T-cell (primary cell): ENCODE measurements around the gene RSAD1. TPM values are rescaled to one million over a fixed set of nuclear protein-coding genes. Genes with fewer than 3 reads are reported as not detected.

Experiments used
- ATAC-seq, 4 experiments: fragments of 200-7000 bp in 3 of 4; fragments of 150-1000 bp in 1 of 4; cut with Tn5 transposase; replicated peaks in 1 of 4; 1 replicate in 3 of 4; 2 replicates in 1 of 4; pipeline ENCODE4 v1.10.0; 2021; ENCODE audit warnings: moderate library complexity in 3 of 4, mild to moderate bottlenecking in 2 of 4, moderate number of reproducible peaks in 1 of 4
- CTCF ChIA-PET, 2 donors: fragments of 300-600 bp; sonication (Branson Sonifier 250); formaldehyde crosslinking; loops; one replicate each; lab custom pipeline; 2022; ENCODE audit warnings: antibody characterized with exemption in 2 of 2; lab: Charles Lee
- POLR2A ChIA-PET, 2 donors: fragments of 300-600 bp; sonication (Branson Sonifier 250); formaldehyde crosslinking; loops; one replicate each; lab custom pipeline; 2022; ENCODE audit warnings: antibody characterized with exemption in 2 of 2; lab: Charles Lee
- DNase-seq, 35 experiments: peaks; one replicate each; pipeline versions ENCODE4 v3.0.0 to v3.0.0-alpha.2; 2013 to 2023
- H3K27ac ChIP-seq: one replicate; pipeline ENCODE4 v1.5.1; 2013; ENCODE audit warnings: low read length
- H3K27me3 ChIP-seq, 2 experiments: replicated peaks in 1 of 2; 1 replicate in 1 of 2; 2 replicates in 1 of 2; pipeline versions ENCODE4 v1.6.1 to v1.7.0; 2013; ENCODE audit warnings: low read length in 1 of 2, mixed read lengths in 1 of 2; ENCODE audit not compliant: control insufficient read depth in 2 of 2, insufficient read depth in 2 of 2; ENCODE audit errors: extremely low read depth in 1 of 2
- H3K36me3 ChIP-seq, 2 donors: 1 replicate in 1 of 2; 2 replicates in 1 of 2; pipeline versions ENCODE4 v1.6.1 to v1.7.0; 2013; ENCODE audit warnings: low read length in 1 of 2; ENCODE audit not compliant: control insufficient read depth in 2 of 2, insufficient read depth in 1 of 2; ENCODE audit errors: extremely low read depth in 1 of 2
- H3K4me1 ChIP-seq, 2 experiments: 1 replicate in 1 of 2; 2 replicates in 1 of 2; pipeline versions ENCODE4 v1.6.1 to v1.7.0; 2013; ENCODE audit warnings: low read length in 2 of 2, mixed read lengths in 1 of 2; ENCODE audit not compliant: insufficient read depth in 2 of 2, control insufficient read depth in 1 of 2; ENCODE audit errors: extremely low read depth in 1 of 2
- H3K4me3 ChIP-seq, 2 donors: 1 replicate in 1 of 2; 2 replicates in 1 of 2; pipeline versions ENCODE4 v1.5.1 to v1.7.0; 2013; ENCODE audit warnings: mild to moderate bottlenecking in 2 of 2, low read length in 1 of 2, moderate library complexity in 1 of 2; ENCODE audit not compliant: control insufficient read depth in 1 of 2; ENCODE audit errors: extremely low read depth in 1 of 2
- H3K9me3 ChIP-seq: 2 replicates; pipeline ENCODE4 v1.7.0; 2013
- H3K27ac Mint-ChIP-seq, 2 donors: one replicate each; pipeline ENCODE4 v1.8.0; 2020 to 2021; ENCODE audit warnings: mild to moderate bottlenecking in 2 of 2, mixed read lengths in 2 of 2
- H3K27me3 Mint-ChIP-seq, 2 donors: one replicate each; pipeline ENCODE4 v1.8.0; 2021 to 2022; ENCODE audit warnings: mixed read lengths in 2 of 2
- H3K36me3 Mint-ChIP-seq: one replicate; pipeline ENCODE4 v1.8.0; 2021; ENCODE audit warnings: mixed read lengths
- H3K4me1 Mint-ChIP-seq, 3 donors: one replicate each; pipeline ENCODE4 v1.8.0; 2020 to 2022; ENCODE audit warnings: mixed read lengths in 3 of 3, mild to moderate bottlenecking in 1 of 3
- H3K4me3 Mint-ChIP-seq, 3 donors: one replicate each; pipeline ENCODE4 v1.8.0; 2020 to 2022; ENCODE audit warnings: mild to moderate bottlenecking in 3 of 3, mixed read lengths in 3 of 3, moderate library complexity in 3 of 3
- H3K9me3 Mint-ChIP-seq, 3 donors: one replicate each; pipeline ENCODE4 v1.8.0; 2020 to 2022; ENCODE audit warnings: mixed read lengths in 3 of 3
- WGBS: methylation state at CpG from one replicate; pipeline ENCODE4 v1.1.5; 2013; ENCODE audit warnings: missing lambda C conversion rate; ENCODE audit not compliant: insufficient coverage; 5-methylcytosine and 5-hydroxymethylcytosine counted together
- total RNA-seq, 35 experiments: library from RNA in 6 of 35; stranded (reverse) in 6 of 35; fragments of 120-200 nt in 1 of 35; gene quantifications; one replicate each; pipeline versions ENCODE4 v1.2.1 to v1.2.4 and lab custom pipeline; 2013 to 2026

Gene RSAD1
- total RNA-seq, 5 donors from 2014 or later (not counting 1 experiment from before 2014, with no cell fraction given): 61.2 to 80.9 (median 73.2) TPM

DNA sequence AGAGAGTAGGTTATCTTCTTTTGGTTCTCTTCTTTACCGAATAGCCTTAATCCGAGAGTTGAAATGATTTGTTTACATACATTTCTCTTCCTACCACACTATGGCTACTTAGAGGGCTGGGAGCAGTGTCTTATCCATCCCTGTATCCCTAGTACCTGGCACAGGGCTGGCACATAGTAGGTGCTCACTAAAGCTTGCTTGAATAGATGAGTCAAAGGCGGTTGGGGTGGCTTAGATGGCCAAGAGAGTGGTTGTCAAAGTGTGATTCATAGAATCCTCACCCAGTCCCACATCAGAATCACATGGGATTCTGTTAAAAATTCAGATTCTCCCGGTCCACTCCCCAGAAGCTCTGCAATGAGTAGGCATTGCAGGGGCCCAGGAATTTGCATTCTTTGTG is 21.0 kb upstream of the RSAD1 start:
- ChIA-PET POLR2A (no interaction called here), CTCF (no interaction called here)
- no peaks in the 10 kb centered on the region for H3K4me1 Mint-ChIP-seq
- Histone ChIP-seq H3K4me3 (no peak overlapping the region), H3K36me3 (peaks cover 0 to 2% of the 10 kb centered on the region in 2 donors), H3K9me3 (no peaks in the 10 kb centered on the region), H3K27ac (no peak overlapping the region), H3K4me1 (no peaks in the 10 kb centered on the region), H3K27me3 (peaks cover 0 to 16% of the 10 kb centered on the region in 2 experiments)
- no peak overlapping the region for H3K4me3 Mint-ChIP-seq
- no peak for DNase-seq
- no peaks in the 10 kb centered on the region for H3K27me3 Mint-ChIP-seq
- no peak for ATAC-seq
- H3K9me3 Mint-ChIP-seq: no peaks in the 10 kb centered on the region
- 60% methylated on average over 1 of the region's 4 CpGs for WGBS
- H3K36me3 Mint-ChIP-seq: peaks cover 13% of the 10 kb centered on the region
- no peak overlapping the region for H3K27ac Mint-ChIP-seq

GRCh38 chr17:50458270-50458669 is 20.4 kb upstream of the RSAD1 start:
- no peaks in the 10 kb centered on the region for H3K9me3 Mint-ChIP-seq
- POLR2A ChIA-PET: no interaction called here
- 73% methylated on average over 3 of the region's 3 CpGs for WGBS

GRCh38 chr17:50458701-50459676 is 19.7 kb upstream of the RSAD1 start:
- 93% methylated on average over 10 of the region's 16 CpGs for WGBS
- H3K27me3 Mint-ChIP-seq: no peaks in the 10 kb centered on the region

More at GRCh38 chr17:50458270-50458669, 20.4 kb upstream of the RSAD1 start:
- no peak overlapping the region for H3K27ac Mint-ChIP-seq
- peaks cover 13% of the 10 kb centered on the region for H3K36me3 Mint-ChIP-seq
- Histone ChIP-seq H3K4me1 (no peaks in the 10 kb centered on the region), H3K9me3 (no peaks in the 10 kb centered on the region), H3K27ac (no peak overlapping the region), H3K36me3 (peaks cover 0 to 2% of the 10 kb centered on the region in 2 donors), H3K4me3 (no peak overlapping the region), H3K27me3 (peaks cover 0 to 18% of the 10 kb centered on the region in 2 experiments)
- H3K27me3 Mint-ChIP-seq: no peaks in the 10 kb centered on the region
- no peaks in the 10 kb centered on the region for H3K4me1 Mint-ChIP-seq
- CTCF ChIA-PET: no interaction called here
- DNase-seq (no peak), ATAC-seq (no peak)
- no peak overlapping the region for H3K4me3 Mint-ChIP-seq

DNA sequence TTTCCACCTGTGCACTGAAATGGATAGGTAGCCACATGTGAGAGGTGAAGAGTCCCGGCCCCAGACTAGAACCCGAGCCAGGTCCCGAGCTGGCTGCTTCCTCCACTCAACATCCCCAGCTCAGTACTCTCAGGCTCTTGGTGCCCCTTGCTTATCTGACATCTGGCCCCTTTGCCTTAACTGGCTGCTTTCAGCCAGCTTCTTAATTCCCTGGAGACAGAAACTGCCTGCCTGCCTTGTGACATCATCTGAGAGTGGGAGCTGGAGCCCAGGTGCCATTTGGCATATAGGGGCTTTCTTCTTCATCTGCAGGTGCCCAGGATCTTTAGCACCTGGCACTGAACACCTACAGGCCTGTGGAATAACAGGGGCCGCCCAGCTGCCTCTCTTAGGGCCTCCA is 18.9 kb upstream of the RSAD1 start:
- H3K36me3 ChIP-seq: peaks cover 0 to 2% of the 10 kb centered on the region in 2 donors
- CTCF ChIA-PET: no interaction called here
- Mint-ChIP-seq H3K9me3 (no peaks in the 10 kb centered on the region), H3K4me1 (no peaks in the 10 kb centered on the region), H3K27ac (no peak overlapping the region), H3K27me3 (no peaks in the 10 kb centered on the region), H3K4me3 (no peak overlapping the region), H3K36me3 (peaks cover 13% of the 10 kb centered on the region)
- no peak overlapping the region for H3K27ac ChIP-seq
- POLR2A ChIA-PET: no interaction called here
- WGBS: 75% methylated on average over 1 of the region's 4 CpGs
- H3K27me3 ChIP-seq: peaks cover 0 to 22% of the 10 kb centered on the region in 2 experiments
- DNase-seq (no peak), ATAC-seq (no peak)
- H3K4me3 ChIP-seq: no peak overlapping the region
- H3K4me1 ChIP-seq: no peaks in the 10 kb centered on the region
- H3K9me3 ChIP-seq: no peaks in the 10 kb centered on the region

More at GRCh38 chr17:50458701-50459676, 19.7 kb upstream of the RSAD1 start:
- no peak overlapping the region for H3K27ac Mint-ChIP-seq
- no peaks in the 10 kb centered on the region for H3K9me3 Mint-ChIP-seq
- DNase-seq (no peak), ATAC-seq (no peak)
- H3K36me3 Mint-ChIP-seq: peaks cover 13% of the 10 kb centered on the region
- H3K27ac ChIP-seq: no peak overlapping the region
- H3K27me3 ChIP-seq: peaks cover 0 to 19% of the 10 kb centered on the region in 2 experiments
- H3K9me3 ChIP-seq: no peaks in the 10 kb centered on the region
- no peak overlapping the region for H3K4me3 ChIP-seq
- ChIA-PET POLR2A (no interaction called here), CTCF (no interaction called here)
- H3K4me1 ChIP-seq: no peaks in the 10 kb centered on the region
- peaks cover 0 to 2% of the 10 kb centered on the region in 2 donors for H3K36me3 ChIP-seq
- no peak overlapping the region for H3K4me3 Mint-ChIP-seq
- no peaks in the 10 kb centered on the region for H3K4me1 Mint-ChIP-seq

- Histone ChIP-seq H3K4me1 (no peaks in the 10 kb centered on the region), H3K36me3 (no peaks in the 10 kb centered on the region), H3K9me3 (no peaks in the 10 kb centered on the region), H3K27me3 (peaks cover 0 to 32% of the 10 kb centered on the region in 2 experiments), H3K27ac (no peak overlapping the region), H3K4me3 (no peak overlapping the region)
- WGBS: 82% methylated on average over 6 of the region's 9 CpGs
- Mint-ChIP-seq H3K27ac (no peak overlapping the region), H3K4me3 (no peak overlapping the region), H3K27me3 (peaks cover 0 to 2% of the 10 kb centered on the region in 2 donors), H3K36me3 (peaks cover 6% of the 10 kb centered on the region), H3K9me3 (no peaks in the 10 kb centered on the region), H3K4me1 (peaks cover 0 to 7% (median 0%) of the 10 kb centered on the region in 3 donors)
- DNase-seq: no peak
- no peak for ATAC-seq
- ChIA-PET CTCF (no interaction called here), POLR2A (no interaction called here)
These were observed 17.7 kb upstream of the RSAD1 start for GRCh38 chr17:50460831-50461526.

DNA sequence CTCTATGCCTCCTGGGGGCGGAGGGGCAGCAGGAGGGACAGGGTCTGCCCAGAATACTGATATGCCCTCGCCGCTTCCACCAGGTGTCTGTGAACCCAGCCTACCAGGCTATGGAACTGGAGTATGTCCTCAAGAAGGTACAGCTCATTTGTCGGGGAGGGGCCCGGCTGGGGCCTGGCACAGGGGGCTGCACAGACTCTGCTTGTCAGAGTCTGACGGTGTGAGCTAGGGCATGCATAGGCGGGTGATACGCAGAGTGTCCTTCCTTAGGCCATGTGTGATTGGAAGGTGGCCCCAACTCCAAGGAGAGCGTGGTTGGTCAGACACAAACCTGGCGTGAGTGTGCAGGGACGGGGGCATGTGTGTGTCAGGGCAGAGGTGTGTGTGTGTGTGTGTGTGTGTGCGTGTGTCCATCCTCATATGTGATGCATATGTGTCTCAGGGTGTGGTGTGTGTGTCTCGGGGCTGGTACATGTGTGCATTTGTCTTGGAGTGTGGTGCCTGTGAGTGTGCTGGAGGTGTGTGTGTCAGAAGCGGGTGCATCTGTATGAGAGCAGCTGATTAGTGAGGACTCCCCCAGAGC is 17.0 kb upstream of the RSAD1 start:
- no peak overlapping the region for H3K27ac ChIP-seq
- H3K9me3 Mint-ChIP-seq: no peaks in the 10 kb centered on the region
- H3K27me3 ChIP-seq: peaks cover 0 to 36% of the 10 kb centered on the region in 2 experiments
- no peak overlapping the region for H3K4me3 Mint-ChIP-seq
- H3K4me1 ChIP-seq: peaks cover 0 to 4% of the 10 kb centered on the region in 2 experiments
- no peaks in the 10 kb centered on the region for H3K36me3 ChIP-seq
- H3K4me1 Mint-ChIP-seq: peaks cover 0 to 10% (median 0%) of the 10 kb centered on the region in 3 donors
- peaks cover 5% of the 10 kb centered on the region for H3K36me3 Mint-ChIP-seq
- 93% methylated on average over 9 of the region's 14 CpGs for WGBS
- ATAC-seq: no peak
- no peak overlapping the region for H3K27ac Mint-ChIP-seq
- H3K9me3 ChIP-seq: no peaks in the 10 kb centered on the region
- POLR2A ChIA-PET: no interaction called here
- no peak for DNase-seq
- CTCF ChIA-PET: no interaction called here
- no peak overlapping the region for H3K4me3 ChIP-seq
- H3K27me3 Mint-ChIP-seq: peaks cover 0 to 2% of the 10 kb centered on the region in 2 donors
